Eye (tissue), 1 donor: ENCODE data around the gene ERC1.

Experiments
- DNase-seq: peaks from one replicate; pipeline ENCODE4 v3.0.0-alpha.2; 2015

ERC1 gene

DNA sequence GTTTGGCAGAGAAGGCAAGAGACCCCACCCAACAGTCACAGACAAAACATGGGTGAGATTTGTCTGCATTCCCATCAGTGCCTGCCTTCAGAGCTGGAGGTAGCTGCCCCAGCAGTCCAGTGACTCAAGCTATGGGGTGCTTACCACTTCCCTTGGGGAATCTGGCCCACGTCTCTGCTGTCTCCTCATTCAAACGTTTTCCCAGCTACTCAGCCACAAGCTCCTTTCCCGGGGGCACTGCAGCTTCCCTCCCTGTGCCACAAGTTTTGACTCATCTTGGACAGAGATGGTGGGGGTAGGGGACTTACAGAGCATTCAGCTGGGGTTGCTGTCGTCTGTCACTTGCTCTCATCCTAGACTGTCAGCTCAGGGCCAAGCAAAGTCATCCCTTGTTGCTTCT is 536.8 kb downstream of the ERC1 start:
- DNase-seq = no peak

DNA sequence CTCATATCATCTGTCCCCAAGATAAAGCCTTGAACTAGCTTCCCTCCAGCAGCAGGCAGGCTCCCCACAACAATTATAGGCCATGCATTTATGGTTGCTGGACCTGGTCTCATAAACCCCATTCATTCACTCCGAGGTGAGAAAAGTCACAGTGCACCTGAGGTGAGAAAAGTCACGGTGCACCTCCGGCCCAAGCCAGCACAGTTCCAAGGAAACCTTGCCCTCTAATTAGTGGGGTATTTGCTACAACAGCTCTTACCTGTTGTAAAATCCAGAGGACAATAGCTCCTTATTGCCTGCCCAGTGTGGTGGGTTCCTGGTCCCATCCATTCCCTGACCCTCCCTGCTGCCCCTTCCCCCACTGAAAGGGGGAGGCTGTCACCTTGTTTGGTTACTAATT is 537.8 kb downstream of the ERC1 start:
- no peak for DNase-seq

DNA sequence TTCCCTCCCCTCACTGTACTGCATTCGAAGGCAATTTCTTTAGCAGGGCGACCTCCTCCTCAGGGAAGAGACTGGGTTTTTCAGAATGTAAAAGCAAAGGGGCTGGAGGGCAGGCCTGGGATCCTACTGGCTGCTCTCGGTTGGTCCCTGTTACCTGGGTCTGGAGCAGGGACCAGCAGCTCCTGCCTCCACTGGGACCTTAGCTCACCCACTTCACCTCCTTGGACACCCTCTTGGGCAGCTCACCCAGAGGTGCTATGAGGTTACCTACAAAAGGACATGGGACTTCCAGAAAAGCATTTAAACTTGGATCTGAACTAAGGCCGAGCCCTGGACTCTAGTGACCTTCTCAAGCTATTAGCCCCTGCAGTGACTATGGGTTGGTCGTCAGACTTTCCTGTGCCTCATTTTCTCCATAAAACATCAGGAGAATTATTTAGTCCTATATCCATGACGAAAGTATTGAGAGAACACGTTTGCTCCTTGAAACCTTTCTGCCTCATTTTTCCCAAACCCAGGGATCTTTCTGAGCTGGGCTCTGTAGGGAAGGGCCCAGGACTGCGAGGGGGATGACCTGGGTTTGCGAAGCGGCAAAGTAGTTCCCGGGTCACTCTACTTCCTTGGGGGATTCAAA is 538.3 kb downstream of the ERC1 start:
- no peak for DNase-seq

DNA sequence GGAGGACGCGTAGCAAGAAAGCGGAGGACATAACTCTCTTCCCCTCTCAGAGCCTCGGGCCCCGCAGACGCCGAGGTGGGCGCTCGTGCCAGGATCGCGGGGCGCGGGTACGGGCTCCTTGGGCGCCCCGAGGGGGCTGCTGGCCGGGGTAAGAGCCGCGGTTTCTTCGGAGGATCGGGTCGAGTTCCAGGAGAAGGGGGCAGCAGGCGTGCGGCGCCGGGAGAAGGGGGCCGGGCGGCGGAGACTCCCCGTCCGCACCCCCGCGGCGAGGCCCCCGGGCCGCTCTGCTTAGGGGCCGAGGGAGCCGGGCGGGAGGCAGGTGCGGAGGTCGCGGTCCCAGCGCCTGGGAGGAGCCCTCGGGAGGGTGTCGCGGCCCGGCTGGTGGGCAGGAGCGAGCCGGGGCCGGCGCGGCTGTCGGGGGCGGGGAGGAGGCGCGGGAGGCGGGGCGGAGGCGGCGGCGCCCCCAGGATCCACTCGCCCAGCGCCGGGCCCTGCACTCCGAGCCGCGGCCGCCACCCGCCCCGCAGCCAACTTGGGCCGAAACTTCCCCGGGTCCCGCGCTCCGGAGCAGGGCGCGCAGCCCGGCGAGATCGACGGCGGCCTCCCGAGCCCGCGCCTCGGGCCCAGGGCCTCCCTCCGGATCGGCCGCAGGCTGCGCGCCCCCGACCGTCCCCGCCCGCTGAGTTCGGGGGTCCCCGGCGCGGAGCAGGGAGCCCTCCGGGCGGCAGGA is 539.0 kb downstream of the ERC1 start:
- DNase-seq = peak; percentile 73

DNA sequence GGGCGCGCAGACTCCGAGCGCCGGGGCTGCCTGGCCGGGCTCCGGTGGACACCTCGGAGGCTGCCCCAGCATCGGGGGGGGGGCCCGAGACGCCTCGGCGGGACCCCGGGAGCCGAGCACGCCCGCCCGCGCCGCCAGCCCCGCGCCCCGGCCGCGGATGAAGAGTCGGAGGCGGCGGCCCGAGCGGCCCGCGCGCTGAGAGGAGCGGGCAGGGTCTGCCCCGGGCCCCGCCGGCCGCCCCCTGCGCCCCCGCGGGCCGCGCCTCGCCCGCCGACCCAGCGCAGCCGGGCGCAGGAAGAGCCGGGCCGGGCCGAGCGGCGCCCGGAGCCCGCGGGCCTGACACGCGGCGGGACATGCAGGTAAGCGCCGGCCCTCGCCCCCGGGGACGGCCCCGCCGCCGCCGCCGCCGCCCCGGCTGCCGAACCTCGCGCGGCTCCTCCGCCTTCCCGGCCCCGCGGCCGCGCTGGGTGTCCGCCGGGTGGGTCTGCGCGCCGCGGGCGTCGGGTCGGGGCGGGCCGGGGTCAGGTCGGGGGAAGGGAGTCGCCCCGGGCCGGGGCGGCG is 539.6 kb downstream of the ERC1 start:
- DNase-seq = no peak

DNA sequence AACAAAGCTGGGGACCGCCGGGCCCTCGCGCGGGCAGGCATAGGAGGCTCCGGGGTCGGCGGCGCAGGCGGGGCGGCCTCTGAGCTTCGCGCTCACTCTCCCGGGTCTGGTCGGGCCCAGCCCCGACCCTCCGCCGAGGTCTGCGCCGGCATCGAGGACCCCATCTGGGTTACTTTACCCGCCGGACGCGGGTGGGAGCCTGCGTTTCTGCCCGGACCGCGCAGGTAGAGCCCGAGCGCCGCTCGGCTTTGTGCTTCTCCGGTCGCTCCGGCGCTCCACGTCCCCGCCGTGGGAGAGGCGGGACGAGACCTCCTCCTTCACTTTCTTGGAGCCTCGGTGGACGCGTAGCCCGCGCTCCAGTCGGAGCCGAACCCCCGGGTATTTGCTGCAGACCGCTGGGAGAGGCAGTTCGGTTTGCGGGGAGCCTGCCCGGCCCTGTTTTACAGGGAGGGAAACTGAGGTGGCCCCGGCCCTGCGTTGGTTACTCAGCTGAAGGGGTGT is 540.2 kb downstream of the ERC1 start:
- peak; percentile 70 for DNase-seq

DNA sequence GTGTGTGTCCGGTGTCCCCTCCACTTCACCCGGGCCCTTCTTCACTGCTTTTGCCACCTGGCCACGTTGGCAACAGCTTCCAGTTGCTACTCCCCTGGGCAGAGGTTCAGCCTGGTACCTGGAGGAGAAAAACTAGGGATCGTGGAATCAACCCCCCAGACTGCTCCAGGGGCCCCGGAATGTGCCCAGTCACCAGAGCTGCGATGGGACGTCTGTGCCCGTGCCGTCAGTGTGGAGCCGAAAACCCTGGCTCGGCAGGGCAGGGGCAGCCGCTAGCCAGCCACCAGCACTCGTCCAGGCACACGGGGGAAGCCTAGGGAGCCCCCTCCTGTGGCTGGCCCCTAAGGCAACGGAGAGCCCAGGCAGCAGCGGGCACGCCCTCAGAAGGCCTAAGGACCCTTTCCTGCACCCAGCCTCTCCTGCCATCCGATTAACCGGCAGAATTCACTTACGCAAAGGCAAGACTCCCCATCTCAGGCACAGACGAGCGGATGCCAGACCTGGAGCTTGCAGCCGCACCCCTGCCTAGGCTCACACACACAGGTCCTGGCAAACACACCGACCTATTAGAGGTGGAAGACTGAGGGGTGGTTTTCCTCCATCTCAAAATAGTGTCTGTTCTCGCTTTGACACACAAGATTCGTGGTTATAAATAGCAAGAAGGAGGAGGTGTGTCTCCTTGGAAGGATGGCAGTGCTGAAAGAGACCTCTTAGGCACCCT is 540.8 kb downstream of the ERC1 start:
- no peak for DNase-seq

DNA sequence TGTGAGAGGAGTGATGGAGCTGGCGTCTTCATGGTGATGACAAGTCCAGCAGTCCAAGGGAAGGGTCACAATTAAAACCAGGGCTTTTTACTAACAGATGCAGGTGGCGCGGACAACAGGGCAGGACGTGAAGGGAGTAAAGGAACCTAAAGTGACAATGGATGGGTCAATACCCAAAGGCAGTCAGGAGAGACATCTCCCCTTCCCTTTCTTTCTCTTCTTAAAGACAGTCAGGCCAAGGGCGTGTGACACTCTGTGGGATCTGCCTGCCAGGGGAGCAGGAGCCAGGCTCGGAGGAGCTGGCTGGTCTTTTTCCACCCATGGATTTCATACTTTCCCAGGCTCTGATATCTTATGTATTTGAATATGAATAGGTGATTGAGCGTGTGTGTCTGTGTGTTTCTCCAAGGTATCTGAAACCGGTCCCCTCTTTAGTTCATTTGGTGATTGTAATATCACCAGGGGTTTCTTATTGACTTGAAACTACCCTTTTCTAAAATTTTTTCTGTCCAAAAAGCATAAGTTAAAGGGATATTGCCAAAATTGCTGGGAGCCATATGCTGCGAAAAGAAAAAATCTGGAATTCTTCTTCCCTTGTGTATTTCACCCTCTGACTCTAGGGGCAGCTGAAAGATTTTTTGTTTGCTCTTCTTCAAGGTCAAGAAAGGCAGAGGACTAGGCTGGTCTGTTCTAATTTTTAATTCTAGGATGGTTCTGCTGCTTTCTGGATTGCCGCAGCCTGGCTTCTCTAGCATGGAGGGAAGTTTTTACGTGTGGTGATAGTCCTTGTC is 541.5 kb downstream of the ERC1 start:
- DNase-seq = no peak

DNA sequence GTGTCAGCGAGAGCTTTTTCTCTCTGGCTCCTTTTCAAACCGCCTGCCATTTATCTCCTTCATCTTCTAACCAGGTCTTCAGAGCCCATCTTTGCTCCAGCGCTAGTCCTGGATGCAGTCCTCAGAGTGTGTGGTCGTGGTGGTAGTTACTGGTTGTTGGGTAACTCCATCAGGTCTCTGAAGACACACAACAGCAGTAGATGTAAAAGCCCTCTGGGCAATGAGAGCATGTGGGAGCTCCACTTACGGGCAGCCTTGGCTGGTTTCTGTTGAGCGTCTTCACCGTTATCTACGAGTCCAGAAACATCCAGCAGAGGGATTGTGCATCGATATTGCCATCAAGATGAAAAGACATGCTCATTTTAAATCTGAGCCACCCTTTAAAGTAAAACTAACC is 542.2 kb downstream of the ERC1 start:
- DNase-seq = peak; percentile 66

DNA sequence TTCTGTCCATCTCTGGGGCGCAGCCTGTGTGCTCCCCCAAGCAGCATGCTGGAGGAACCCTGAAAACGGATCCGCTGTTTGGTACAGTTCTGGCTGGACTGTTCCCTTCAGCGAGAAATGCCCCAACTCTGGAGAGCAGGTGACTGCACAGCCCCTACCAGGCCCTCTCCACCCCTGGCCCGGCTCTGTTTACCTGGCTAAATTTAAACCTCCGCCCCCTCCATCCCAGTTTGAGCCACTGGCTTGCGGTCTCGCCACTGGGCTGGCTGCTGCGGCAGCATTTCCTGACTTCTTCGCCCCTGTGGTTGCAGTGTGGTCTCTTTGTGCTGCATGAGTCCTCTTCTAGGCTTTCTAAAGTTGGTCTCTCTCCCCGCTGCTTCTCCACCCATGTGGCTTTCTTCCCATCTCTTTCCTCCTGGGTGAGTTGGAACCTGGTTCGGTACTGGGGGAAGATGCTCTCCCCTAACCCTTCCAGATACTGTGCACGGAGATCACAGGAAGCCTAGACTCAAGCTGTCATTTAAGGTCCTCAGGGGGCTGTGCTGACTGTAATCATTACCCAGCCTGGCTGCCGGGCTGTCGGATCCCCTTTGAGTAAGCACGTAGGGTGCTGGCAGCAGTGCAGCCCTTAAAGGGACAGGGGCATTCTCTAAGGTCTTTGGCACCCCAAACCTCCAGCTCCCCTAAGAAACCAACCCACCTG is 542.7 kb downstream of the ERC1 start:
- peak; percentile 72 for DNase-seq

DNA sequence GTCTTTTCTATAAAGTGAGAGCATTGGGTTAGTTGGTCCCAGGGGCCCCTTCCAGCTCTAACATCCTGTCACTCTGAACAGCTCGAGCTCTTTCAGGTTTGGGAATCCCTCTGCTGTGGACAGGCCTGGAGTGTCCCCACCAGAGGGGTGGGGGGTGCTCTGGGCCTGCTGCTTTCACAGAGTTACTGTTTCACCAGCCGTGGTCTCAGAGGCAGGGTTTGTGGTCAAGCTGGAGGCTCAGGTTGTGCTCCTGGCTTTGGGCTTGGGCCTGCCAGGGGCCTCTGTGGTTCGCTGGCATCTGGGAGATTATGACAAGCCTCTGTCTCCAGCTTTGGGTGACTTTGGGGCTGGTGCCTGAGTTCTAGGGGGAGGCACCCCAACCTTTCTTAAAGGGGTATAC is 543.7 kb downstream of the ERC1 start:
- DNase-seq = no peak

DNA sequence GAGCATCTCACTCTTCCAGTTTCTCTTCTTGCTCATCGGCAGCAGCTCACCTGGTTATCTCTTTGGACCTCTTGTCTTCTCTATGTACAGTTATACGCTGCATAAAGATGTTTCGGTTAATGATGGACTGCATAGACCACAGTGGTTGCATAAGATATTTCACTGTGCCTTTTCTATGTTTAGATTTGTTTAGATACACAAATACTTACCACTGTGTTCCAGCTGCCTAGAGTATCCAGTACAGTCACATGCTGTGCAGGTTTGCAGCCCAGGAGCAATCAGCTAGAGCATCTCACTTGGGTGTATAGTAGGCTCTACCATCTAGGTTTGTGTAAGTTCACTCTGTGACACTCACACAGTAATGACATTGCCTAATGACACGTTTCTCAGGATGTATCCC is 545.8 kb downstream of the ERC1 start:
- no peak for DNase-seq

DNA sequence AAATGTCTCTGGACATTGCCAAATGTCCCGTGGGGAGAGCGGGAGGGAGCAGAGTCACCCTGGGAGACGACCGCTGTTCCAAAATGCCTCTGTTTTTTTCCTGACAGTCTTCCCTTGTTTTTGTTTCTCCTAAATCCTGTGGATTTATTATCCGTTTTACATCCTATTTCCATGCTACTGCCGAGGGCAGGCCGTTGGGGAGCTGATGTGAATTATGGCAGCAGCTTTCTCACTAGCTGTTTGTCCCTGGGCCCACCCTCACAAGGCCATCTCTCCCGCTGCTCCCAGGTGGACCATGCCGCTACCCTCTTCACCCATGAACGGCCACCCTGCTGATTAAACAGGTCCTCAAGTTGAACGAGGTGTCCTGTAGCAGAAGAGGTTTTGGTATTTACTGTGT is 548.1 kb downstream of the ERC1 start:
- no peak for DNase-seq

DNA sequence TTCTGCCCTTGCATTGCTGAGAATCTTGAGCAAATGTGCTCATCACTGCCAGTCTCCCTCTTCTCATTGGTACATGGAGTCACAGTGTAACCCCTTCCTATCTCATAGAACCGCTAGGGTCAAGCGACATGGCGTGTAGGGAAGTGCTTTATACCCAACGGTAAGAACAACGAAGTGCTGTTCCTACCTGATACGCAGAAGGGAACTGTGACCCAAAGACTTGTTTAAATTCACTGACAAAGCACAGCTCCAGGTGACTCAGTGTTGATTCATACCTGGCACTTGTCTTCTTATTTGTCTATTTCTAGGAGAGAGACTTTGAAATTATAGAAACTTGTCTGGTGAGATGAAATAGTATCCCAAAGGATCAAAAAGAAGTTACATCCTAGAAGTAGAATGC is 549.7 kb downstream of the ERC1 start:
- no peak for DNase-seq

DNA sequence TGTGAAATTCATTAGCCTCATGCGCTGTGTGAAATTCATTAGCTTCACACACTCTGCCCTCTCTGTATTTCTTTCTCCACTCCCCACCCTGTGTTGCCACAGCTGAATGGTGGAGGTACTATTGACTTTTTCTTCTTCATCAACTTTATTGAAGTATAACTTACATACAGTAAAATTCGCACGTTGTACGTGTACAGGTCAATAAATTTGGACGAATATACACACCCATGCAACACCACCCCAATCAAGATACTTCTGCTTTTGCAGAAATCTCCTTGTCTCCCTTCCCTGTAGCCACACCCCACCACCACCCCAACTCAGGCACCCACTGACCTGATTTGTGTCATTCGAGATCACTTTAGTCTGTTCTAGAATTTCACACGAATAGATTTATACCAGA is 551.6 kb downstream of the ERC1 start:
- no peak for DNase-seq

DNA sequence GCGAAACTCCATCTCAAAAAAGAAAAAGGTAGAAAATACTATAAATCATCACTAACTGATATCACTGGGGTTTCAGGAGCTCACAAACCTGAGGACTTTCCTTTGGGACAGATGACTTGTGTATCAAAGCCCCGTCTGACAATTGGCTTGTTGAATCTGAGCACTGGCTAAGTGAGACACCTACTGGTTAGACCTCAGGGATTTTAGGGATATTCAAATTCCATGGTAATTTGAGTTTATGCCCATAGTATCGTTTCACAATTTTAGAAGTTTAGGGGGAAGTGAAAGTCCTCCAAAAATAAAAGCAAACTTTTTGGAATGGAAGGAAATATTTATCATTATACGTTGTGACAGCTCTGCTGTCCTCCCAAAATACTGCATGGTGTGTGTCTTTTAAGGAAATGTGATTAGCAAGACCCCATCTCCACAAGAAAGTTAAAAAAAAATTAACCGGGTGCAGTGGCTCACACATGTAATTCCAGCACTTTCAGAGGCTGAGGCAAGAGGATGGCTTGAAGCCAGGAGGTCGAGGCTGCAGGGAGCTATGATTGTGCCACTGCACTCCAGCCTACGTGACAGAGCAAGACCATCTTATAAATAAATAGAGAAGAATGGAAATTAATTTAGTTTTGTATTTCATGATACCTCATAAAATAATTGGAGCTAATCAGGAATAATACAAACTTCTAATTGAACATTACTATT is 554.1 kb downstream of the ERC1 start:
- DNase-seq = no peak
